Liver (tissue), 9 donors: ENCODE measurements around the gene ZNF79. TPM values are rescaled to one million over a fixed set of nuclear protein-coding genes. Genes with fewer than 3 reads are reported as not detected.
A peak's percentile ranks its signal among the peaks of the same experiment; 100 is the strongest.

Experiments
- DNase-seq: peaks from one replicate; pipeline ENCODE4 v3.0.0-alpha.2; 2017; ENCODE audit warnings: low spot score
- H3K27ac ChIP-seq, 2 donors: one replicate each; pipeline ENCODE4 v1.7.0; 2013; ENCODE audit warnings: inconsistent platforms in 2 of 2, low read length in 2 of 2, control low read depth in 1 of 2, low read depth in 1 of 2, mild to moderate bottlenecking in 1 of 2
- H3K27me3 ChIP-seq, 4 donors: one replicate each; pipeline versions ENCODE4 v1.6.1 to v1.7.0; 2013; ENCODE audit warnings: low read length in 3 of 4, inconsistent platforms in 1 of 4, mild to moderate bottlenecking in 1 of 4, moderate library complexity in 1 of 4; ENCODE audit not compliant: control insufficient read depth in 4 of 4, insufficient read depth in 4 of 4
- H3K36me3 ChIP-seq, 4 donors: one replicate each; pipeline versions ENCODE4 v1.6.1 to v1.7.0; 2013; ENCODE audit warnings: low read length in 3 of 4, mild to moderate bottlenecking in 3 of 4, low read depth in 1 of 4, moderate library complexity in 1 of 4; ENCODE audit not compliant: control insufficient read depth in 4 of 4, insufficient read depth in 3 of 4
- H3K4me1 ChIP-seq, 4 donors: one replicate each; pipeline versions ENCODE4 v1.6.1 to v1.7.0; 2013; ENCODE audit warnings: low read length in 3 of 4, mild to moderate bottlenecking in 3 of 4, moderate library complexity in 1 of 4; ENCODE audit not compliant: control insufficient read depth in 4 of 4, insufficient read depth in 4 of 4
- H3K4me3 ChIP-seq, 3 donors: one replicate each; pipeline versions ENCODE4 v1.6.1 to v1.7.0; 2013; ENCODE audit warnings: low read length in 3 of 3, control low read depth in 1 of 3, low read depth in 1 of 3, mild to moderate bottlenecking in 1 of 3
- H3K9ac ChIP-seq, 2 donors: one replicate each; pipeline ENCODE4 v1.7.0; 2013; ENCODE audit warnings: low read length in 2 of 2, mild to moderate bottlenecking in 2 of 2, moderate library complexity in 2 of 2, control low read depth in 1 of 2, low read depth in 1 of 2
- H3K9me3 ChIP-seq, 4 donors: one replicate each; pipeline versions ENCODE4 v1.6.1 to v1.7.0; 2013; ENCODE audit warnings: low read length in 3 of 4; ENCODE audit not compliant: control insufficient read depth in 4 of 4
- EGR1 ChIP-seq, 2 donors: IDR thresholded peaks; 2 replicates each; pipeline ENCODE4 v1.6.1; 2016 to 2018; ENCODE audit warnings: antibody characterized with exemption in 2 of 2, low read depth in 2 of 2
- GABPA ChIP-seq, 2 donors: IDR thresholded peaks in 1 of 2; conservative IDR thresholded peaks in 1 of 2; 2 replicates each; pipeline ENCODE4 v1.6.1; 2016; ENCODE audit warnings: antibody characterized with exemption in 2 of 2, mild to moderate bottlenecking in 1 of 2, moderate library complexity in 1 of 2
- HNF4A ChIP-seq, 2 donors: conservative IDR thresholded peaks; 2 replicates each; pipeline ENCODE4 v1.6.1; 2016; ENCODE audit warnings: antibody characterized with exemption in 2 of 2, mild to moderate bottlenecking in 2 of 2
- JUND ChIP-seq, 2 donors: IDR thresholded peaks; 2 replicates each; pipeline ENCODE4 v1.6.1; 2016; ENCODE audit warnings: antibody characterized with exemption in 2 of 2
- NR2F2 ChIP-seq: IDR thresholded peaks from 2 replicates; pipeline ENCODE4 v1.6.1; 2016; ENCODE audit warnings: antibody characterized with exemption
- RXRA ChIP-seq, 2 donors: IDR thresholded peaks; 2 replicates each; pipeline ENCODE4 v1.6.1; 2017 to 2018; ENCODE audit warnings: antibody characterized with exemption in 2 of 2, mild to moderate bottlenecking in 1 of 2
- SP1 ChIP-seq: IDR thresholded peaks from 2 replicates; pipeline ENCODE4 v1.6.1; 2018; ENCODE audit warnings: antibody characterized with exemption, mild to moderate bottlenecking
- TAF1 ChIP-seq: conservative IDR thresholded peaks from 2 replicates; pipeline ENCODE4 v1.6.1; 2016; ENCODE audit warnings: antibody characterized with exemption, mild to moderate bottlenecking
- YY1 ChIP-seq: IDR thresholded peaks from 2 replicates; pipeline ENCODE4 v1.6.1; 2016; ENCODE audit warnings: antibody characterized with exemption, mild to moderate bottlenecking
- WGBS: extraction: QIAGEN DNeasy Blood & Tissue Kit; methylation state at CpG from one replicate; pipeline ENCODE4 v1.1.7; 2013; 5-methylcytosine and 5-hydroxymethylcytosine counted together
- polyA plus RNA-seq, 2 donors: library from polyadenylated mRNA; stranded (reverse) in 1 of 2; unstranded in 1 of 2; fragments of 200-250 nt in 1 of 2; fragments of >200 nt in 1 of 2; fragmentation: Nextera tagmentation in 1 of 2; extraction: Ambion mirVana in 1 of 2; gene quantifications; one replicate each; pipeline versions ENCODE4 v1.2.1 to v1.2.3, GENCODE V29; 2013 to 2015
- total RNA-seq, 2 donors: library from RNA; depleted of rRNA; stranded (reverse); fragments of >200 nt; gene quantifications; one replicate each; pipeline ENCODE4 v1.2.3, GENCODE V29; 2014
- TF ChIP-seq, protein P1 (sequence below): fragments of 150-350 bp; IDR thresholded peaks from 2 replicates; pipeline ENCODE4 v1.5.1; 2017; ENCODE audit warnings: improper control_type of control experiment, low read depth, low read length; ENCODE audit not compliant: missing input control
- TF ChIP-seq, protein P2 (sequence below): IDR thresholded peaks from 2 replicates; pipeline ENCODE4 v1.6.1; 2016; ENCODE audit warnings: antibody characterized with exemption, mild to moderate bottlenecking
- TF ChIP-seq, protein P3 (sequence below): IDR thresholded peaks from 2 replicates; pipeline ENCODE4 v1.6.1; 2016; ENCODE audit warnings: antibody characterized with exemption
- donor health status: healthy.
- donor health status: healthy.
- donor health status: healthy.
- donor health status: healthy.
- donor health status: healthy.

ZNF79 gene
- total and polyA plus RNA-seq, 4 donors, result 2.2 to 6.9 (median 4.2) TPM

DNA sequence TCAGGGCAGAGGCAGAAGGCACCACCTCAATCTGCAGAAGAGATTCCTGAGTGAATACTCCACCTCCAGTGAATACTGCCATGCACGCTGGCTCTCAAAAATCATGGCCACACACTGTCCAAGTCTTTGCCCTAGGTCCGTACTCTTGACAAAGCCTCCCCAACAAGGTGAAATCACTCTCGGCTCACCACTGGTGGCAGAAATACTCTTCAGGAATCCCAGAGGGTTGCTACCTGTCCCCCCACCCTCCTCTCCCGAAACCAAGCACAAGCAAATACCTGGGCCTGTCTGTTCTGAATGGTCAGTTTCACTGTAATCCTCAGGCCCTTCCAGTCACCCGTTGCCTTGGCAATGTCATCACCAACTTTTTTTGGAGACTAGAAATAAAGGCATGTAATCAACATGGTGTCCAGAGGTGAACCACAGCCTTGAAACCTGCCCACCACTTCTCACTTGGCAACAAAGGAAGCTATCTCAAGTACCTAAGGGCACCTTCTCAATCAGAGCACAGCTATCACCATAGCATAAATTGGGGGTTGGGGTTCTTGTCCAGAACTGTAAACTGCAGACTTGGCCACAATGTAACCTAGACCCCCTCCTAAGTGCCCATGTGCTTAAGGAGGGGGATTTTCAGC is 25.3 kb downstream of the ZNF79 start:
- Histone ChIP-seq H3K4me3 (peak overlapping the region in 2 of 3 donors; percentile 71 to 77), H3K9me3 (peaks cover 3 to 6% (median 5%) of the 10 kb centered on the region in 4 donors), H3K27ac (peak overlapping the region in 1 of 2 donors; percentile 89), H3K9ac (peak overlapping the region in 1 of 2 donors; percentile 87), H3K36me3 (peaks cover 16 to 51% (median 39%) of the 10 kb centered on the region in 4 donors), H3K4me1 (peaks cover 7 to 44% (median 35%) of the 10 kb centered on the region in 4 donors), H3K27me3 (no peaks in the 10 kb centered on the region)
- WGBS, result 75% methylated on average over 5 of the region's 5 CpGs
- no peak for TF ChIP-seq RXRA (IDR thresholded peaks at IDR 0.05)
- TF ChIP-seq, protein P1, sequence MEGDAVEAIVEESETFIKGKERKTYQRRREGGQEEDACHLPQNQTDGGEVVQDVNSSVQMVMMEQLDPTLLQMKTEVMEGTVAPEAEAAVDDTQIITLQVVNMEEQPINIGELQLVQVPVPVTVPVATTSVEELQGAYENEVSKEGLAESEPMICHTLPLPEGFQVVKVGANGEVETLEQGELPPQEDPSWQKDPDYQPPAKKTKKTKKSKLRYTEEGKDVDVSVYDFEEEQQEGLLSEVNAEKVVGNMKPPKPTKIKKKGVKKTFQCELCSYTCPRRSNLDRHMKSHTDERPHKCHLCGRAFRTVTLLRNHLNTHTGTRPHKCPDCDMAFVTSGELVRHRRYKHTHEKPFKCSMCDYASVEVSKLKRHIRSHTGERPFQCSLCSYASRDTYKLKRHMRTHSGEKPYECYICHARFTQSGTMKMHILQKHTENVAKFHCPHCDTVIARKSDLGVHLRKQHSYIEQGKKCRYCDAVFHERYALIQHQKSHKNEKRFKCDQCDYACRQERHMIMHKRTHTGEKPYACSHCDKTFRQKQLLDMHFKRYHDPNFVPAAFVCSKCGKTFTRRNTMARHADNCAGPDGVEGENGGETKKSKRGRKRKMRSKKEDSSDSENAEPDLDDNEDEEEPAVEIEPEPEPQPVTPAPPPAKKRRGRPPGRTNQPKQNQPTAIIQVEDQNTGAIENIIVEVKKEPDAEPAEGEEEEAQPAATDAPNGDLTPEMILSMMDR, result no peak
- TF ChIP-seq TAF1, result no peak
- TF ChIP-seq EGR1 (IDR thresholded peaks at IDR 0.05; ENCODE audit: low read depth in 2 of 2), result no peak
- TF ChIP-seq JUND (IDR thresholded peaks at IDR 0.05), result no peak
- TF ChIP-seq NR2F2, result no peak
- no peak for TF ChIP-seq SP1
- TF ChIP-seq, protein P2, sequence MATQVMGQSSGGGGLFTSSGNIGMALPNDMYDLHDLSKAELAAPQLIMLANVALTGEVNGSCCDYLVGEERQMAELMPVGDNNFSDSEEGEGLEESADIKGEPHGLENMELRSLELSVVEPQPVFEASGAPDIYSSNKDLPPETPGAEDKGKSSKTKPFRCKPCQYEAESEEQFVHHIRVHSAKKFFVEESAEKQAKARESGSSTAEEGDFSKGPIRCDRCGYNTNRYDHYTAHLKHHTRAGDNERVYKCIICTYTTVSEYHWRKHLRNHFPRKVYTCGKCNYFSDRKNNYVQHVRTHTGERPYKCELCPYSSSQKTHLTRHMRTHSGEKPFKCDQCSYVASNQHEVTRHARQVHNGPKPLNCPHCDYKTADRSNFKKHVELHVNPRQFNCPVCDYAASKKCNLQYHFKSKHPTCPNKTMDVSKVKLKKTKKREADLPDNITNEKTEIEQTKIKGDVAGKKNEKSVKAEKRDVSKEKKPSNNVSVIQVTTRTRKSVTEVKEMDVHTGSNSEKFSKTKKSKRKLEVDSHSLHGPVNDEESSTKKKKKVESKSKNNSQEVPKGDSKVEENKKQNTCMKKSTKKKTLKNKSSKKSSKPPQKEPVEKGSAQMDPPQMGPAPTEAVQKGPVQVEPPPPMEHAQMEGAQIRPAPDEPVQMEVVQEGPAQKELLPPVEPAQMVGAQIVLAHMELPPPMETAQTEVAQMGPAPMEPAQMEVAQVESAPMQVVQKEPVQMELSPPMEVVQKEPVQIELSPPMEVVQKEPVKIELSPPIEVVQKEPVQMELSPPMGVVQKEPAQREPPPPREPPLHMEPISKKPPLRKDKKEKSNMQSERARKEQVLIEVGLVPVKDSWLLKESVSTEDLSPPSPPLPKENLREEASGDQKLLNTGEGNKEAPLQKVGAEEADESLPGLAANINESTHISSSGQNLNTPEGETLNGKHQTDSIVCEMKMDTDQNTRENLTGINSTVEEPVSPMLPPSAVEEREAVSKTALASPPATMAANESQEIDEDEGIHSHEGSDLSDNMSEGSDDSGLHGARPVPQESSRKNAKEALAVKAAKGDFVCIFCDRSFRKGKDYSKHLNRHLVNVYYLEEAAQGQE, result no peak
- no peak for TF ChIP-seq GABPA (IDR thresholded peaks at IDR 0.05 in 1 of 2, conservative IDR thresholded peaks at IDR 0.05 in 1 of 2)
- TF ChIP-seq HNF4A (conservative IDR thresholded peaks at IDR 0.05), result no peak
- no peak for TF ChIP-seq YY1
- TF ChIP-seq, protein P3, sequence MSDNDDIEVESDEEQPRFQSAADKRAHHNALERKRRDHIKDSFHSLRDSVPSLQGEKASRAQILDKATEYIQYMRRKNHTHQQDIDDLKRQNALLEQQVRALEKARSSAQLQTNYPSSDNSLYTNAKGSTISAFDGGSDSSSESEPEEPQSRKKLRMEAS, result no peak
- DNase-seq, result no peak

DNA sequence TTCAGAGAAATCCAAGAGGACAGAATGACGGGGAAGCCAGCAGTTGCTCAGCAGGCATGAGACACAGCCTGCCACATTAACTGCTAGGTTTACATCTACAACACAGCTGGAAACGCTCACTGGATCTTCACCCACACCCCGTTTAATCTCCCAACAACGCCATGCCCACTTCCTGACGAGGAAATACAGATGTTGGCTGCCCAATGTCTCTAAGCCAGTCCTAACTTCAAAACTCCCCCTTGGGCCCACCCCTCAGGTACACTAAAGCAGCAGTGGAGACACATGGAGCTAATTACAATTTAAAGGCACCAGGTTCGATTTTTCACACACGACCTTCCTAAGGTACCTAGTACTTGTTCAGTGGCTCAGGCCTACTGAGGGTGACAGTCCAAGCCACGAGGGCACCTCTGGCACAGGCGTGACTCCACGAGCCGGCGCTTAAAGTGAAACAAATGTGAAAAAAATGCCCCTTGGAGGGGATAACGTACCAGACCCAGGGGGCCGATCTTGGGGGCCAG is 26.1 kb downstream of the ZNF79 start:
- Histone ChIP-seq H3K4me1 (peaks cover 7 to 47% (median 31%) of the 10 kb centered on the region in 4 donors), H3K9me3 (no peaks in the 10 kb centered on the region)
- TF ChIP-seq GABPA (IDR thresholded peaks at IDR 0.05 in 1 of 2, conservative IDR thresholded peaks at IDR 0.05 in 1 of 2), result no peak
- TF ChIP-seq, protein P2, result no peak
- TF ChIP-seq RXRA (IDR thresholded peaks at IDR 0.05), result no peak

More for the DNA sequence above, 26.1 kb downstream of the ZNF79 start:
- H3K27me3 ChIP-seq, result no peaks in the 10 kb centered on the region
- H3K27ac ChIP-seq, result peak overlapping the region; percentile 89 to 94
- H3K36me3 ChIP-seq, result peaks cover 11 to 42% (median 32%) of the 10 kb centered on the region in 4 donors
- DNase-seq, result no peak
- peak overlapping the region; percentile 87 for H3K9ac ChIP-seq
- WGBS, result 14% methylated on average over 14 of the region's 14 CpGs
- H3K4me3 ChIP-seq, result peak overlapping the region; percentile 71 to 84 (median 77)
